CD14-positive monocyte (primary cell): ENCODE results near the gene C1RL. TPM values are rescaled to one million over a fixed set of nuclear protein-coding genes. Genes with fewer than 3 reads are reported as not detected.

Source experiments
- DNase-seq, 3 donors: peaks; one replicate each; pipeline ENCODE4 v3.0.0-alpha.2; 2011 to 2022
- H2AFZ ChIP-seq: 2 replicates; pipeline ENCODE4 v1.6.0; 2012; ENCODE audit warnings: mild to moderate bottlenecking, low read depth, low read length, inconsistent platforms; ENCODE audit not compliant: insufficient read depth, poor library complexity, severe bottlenecking
- H3K27ac ChIP-seq, 2 donors: 1 replicate in 1 of 2; 2 replicates in 1 of 2; pipeline ENCODE4 v1.5.1; 2012 to 2013; ENCODE audit warnings: low read length in 2 of 2, control low read depth in 1 of 2, inconsistent platforms in 1 of 2, low read depth in 1 of 2, mild to moderate bottlenecking in 1 of 2
- H3K27me3 ChIP-seq, 2 donors: one replicate each; pipeline versions ENCODE4 v1.6.0 to v1.6.1; 2011 to 2013; ENCODE audit warnings: low read length in 2 of 2; ENCODE audit not compliant: control insufficient read depth in 2 of 2, insufficient read depth in 2 of 2
- H3K36me3 ChIP-seq, 2 donors: replicated peaks in 1 of 2; 1 replicate in 1 of 2; 2 replicates in 1 of 2; pipeline versions ENCODE4 v1.5.1 to v1.6.1; 2012 to 2013; ENCODE audit warnings: low read length in 2 of 2, control low read depth in 1 of 2, inconsistent platforms in 1 of 2, mild to moderate bottlenecking in 1 of 2; ENCODE audit not compliant: insufficient read depth in 2 of 2, control insufficient read depth in 1 of 2
- H3K4me1 ChIP-seq, 2 donors: 1 replicate in 1 of 2; 2 replicates in 1 of 2; pipeline versions ENCODE4 v1.5.1 to v1.6.1; 2012 to 2013; ENCODE audit warnings: low read length in 2 of 2, control low read depth in 1 of 2, inconsistent platforms in 1 of 2, mild to moderate bottlenecking in 1 of 2, moderate library complexity in 1 of 2; ENCODE audit not compliant: insufficient read depth in 2 of 2, control insufficient read depth in 1 of 2
- H3K4me2 ChIP-seq: replicated peaks from 2 replicates; pipeline ENCODE3; 2012; ENCODE audit warnings: low read length, moderate library complexity, mild to moderate bottlenecking; ENCODE audit not compliant: poor library complexity, severe bottlenecking; ENCODE audit errors: extremely low read depth
- H3K4me3 ChIP-seq, 3 experiments: fragments of 200-600 bp in 1 of 3; sonication (generic) in 1 of 3; replicated peaks in 1 of 3; 1 replicate in 2 of 3; 2 replicates in 1 of 3; pipeline ENCODE4 v1.5.1; 2011 to 2013; ENCODE audit warnings: low read length in 3 of 3, mild to moderate bottlenecking in 3 of 3, control low read depth in 2 of 3, low read depth in 2 of 3, inconsistent platforms in 1 of 3, moderate library complexity in 1 of 3
- H3K79me2 ChIP-seq: 2 replicates; pipeline ENCODE4 v1.6.0; 2012; ENCODE audit warnings: mild to moderate bottlenecking, control low read depth, inconsistent platforms, low read length, moderate library complexity; ENCODE audit not compliant: insufficient read depth
- H3K9ac ChIP-seq: 2 replicates; pipeline ENCODE4 v1.6.0; 2017; ENCODE audit warnings: low read length, mild to moderate bottlenecking; ENCODE audit not compliant: insufficient read depth, poor library complexity, severe bottlenecking
- H3K9me3 ChIP-seq, 2 donors: replicated peaks in 1 of 2; 1 replicate in 1 of 2; 2 replicates in 1 of 2; pipeline versions ENCODE4 v1.5.1 to v1.6.1; 2012 to 2013; ENCODE audit warnings: low read length in 2 of 2, control low read depth in 1 of 2; ENCODE audit not compliant: control insufficient read depth in 1 of 2, insufficient read depth in 1 of 2
- H4K20me1 ChIP-seq: 2 replicates; pipeline ENCODE4 v1.6.0; 2012; ENCODE audit warnings: mild to moderate bottlenecking, low read length, control low read depth, moderate library complexity; ENCODE audit not compliant: insufficient read depth
- H3K27ac Mint-ChIP-seq, 7 donors: one replicate each; pipeline ENCODE4 v1.8.0; 2020; ENCODE audit warnings: mild to moderate bottlenecking in 7 of 7, mixed read lengths in 7 of 7, moderate library complexity in 6 of 7, inconsistent platforms in 2 of 7
- H3K27me3 Mint-ChIP-seq, 3 donors: one replicate each; pipeline ENCODE4 v1.8.0; 2021 to 2022; ENCODE audit warnings: low read depth in 3 of 3, mild to moderate bottlenecking in 3 of 3, mixed read lengths in 3 of 3, moderate library complexity in 3 of 3, inconsistent platforms in 1 of 3
- H3K36me3 Mint-ChIP-seq, 2 donors: one replicate each; pipeline ENCODE4 v1.8.0; 2020; ENCODE audit warnings: mixed read lengths in 2 of 2, inconsistent platforms in 1 of 2, mild to moderate bottlenecking in 1 of 2
- H3K4me1 Mint-ChIP-seq: one replicate; pipeline ENCODE4 v1.8.0; 2020; ENCODE audit warnings: mild to moderate bottlenecking, mixed read lengths
- H3K4me3 Mint-ChIP-seq, 2 donors: one replicate each; pipeline ENCODE4 v1.8.0; 2020; ENCODE audit warnings: mild to moderate bottlenecking in 2 of 2, mixed read lengths in 2 of 2, moderate library complexity in 1 of 2
- H3K9me3 Mint-ChIP-seq, 7 donors: one replicate each; pipeline ENCODE4 v1.8.0; 2020 to 2022; ENCODE audit warnings: mixed read lengths in 7 of 7, mild to moderate bottlenecking in 6 of 7, moderate library complexity in 6 of 7, inconsistent platforms in 2 of 7
- WGBS: methylation state at CpG from one replicate; pipeline ENCODE4 v1.1.5; 2013; ENCODE audit warnings: missing lambda C conversion rate; ENCODE audit not compliant: insufficient coverage; 5-methylcytosine and 5-hydroxymethylcytosine counted together
- intact Hi-C, 2 donors: fragments of 100-400 bp; cut with micrococcal nuclease; formaldehyde crosslinking; loops; one replicate each; pipeline versions ENCODE4 v1.15.0 to v1.15.1; 2023
- polyA plus RNA-seq, 3 donors: library from polyadenylated mRNA; depleted of rRNA in 1 of 3; unstranded in 2 of 3; stranded (reverse) in 1 of 3; fragments of 300-500 nt in 2 of 3; fragments of >200 nt in 1 of 3; fragmentation: Illumina TruSeq in 2 of 3; gene quantifications; 1 replicate in 2 of 3; 2 replicates in 1 of 3; pipeline ENCODE4 v1.2.3, GENCODE V29; 2012 to 2021
- TF ChIP-seq, protein P1 (sequence below): fragments of 200-600 bp; IDR thresholded peaks from one replicate; pipeline ENCODE4 v1.8.0; 2022; ENCODE audit warnings: antibody characterized with exemption, mild to moderate bottlenecking

The C1RL gene
- polyA plus RNA-seq, 3 donors, result 4.8 to 27.9 (median 5.6) TPM

DNA sequence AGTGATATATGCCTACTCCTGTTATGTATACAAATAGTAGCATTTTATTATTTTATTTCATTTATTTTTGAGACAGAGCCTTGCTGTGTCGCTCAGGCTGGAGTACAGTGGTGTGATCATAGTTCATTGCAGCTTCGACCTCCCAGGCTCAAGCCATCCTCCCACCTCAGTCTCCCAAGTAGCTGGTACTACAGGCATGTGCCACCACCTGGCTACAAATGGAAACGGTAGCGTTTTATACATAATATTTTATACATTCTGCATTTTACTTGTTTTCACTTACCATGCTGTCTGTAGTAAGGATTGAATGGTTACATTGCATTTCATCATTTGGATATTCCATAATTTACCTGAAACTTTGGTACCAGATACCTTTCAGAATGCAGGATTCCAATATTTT is 30.9 kb downstream of the C1RL start:
- Histone ChIP-seq H3K79me2 (no peaks in the 10 kb centered on the region), H4K20me1 (no peaks in the 10 kb centered on the region), H3K36me3 (no peaks in the 10 kb centered on the region), H3K27ac (no peak overlapping the region), H3K9ac (no peak overlapping the region), H3K4me1 (no peaks in the 10 kb centered on the region), H3K27me3 (no peaks in the 10 kb centered on the region), H3K4me2 (no peak overlapping the region), H3K9me3 (no peaks in the 10 kb centered on the region), H3K4me3 (no peak overlapping the region), H2AFZ (no peak overlapping the region)
- Mint-ChIP-seq H3K27ac (peak overlapping the region in 1 of 7 donors; percentile 4), H3K27me3 (peaks cover 0 to 3% (median 3%) of the 10 kb centered on the region in 3 donors), H3K9me3 (peaks cover 0 to 2% (median under 1%) of the 10 kb centered on the region in 7 donors), H3K4me1 (no peaks in the 10 kb centered on the region), H3K36me3 (no peaks in the 10 kb centered on the region), H3K4me3 (no peak overlapping the region)
- TF ChIP-seq, protein P1, sequence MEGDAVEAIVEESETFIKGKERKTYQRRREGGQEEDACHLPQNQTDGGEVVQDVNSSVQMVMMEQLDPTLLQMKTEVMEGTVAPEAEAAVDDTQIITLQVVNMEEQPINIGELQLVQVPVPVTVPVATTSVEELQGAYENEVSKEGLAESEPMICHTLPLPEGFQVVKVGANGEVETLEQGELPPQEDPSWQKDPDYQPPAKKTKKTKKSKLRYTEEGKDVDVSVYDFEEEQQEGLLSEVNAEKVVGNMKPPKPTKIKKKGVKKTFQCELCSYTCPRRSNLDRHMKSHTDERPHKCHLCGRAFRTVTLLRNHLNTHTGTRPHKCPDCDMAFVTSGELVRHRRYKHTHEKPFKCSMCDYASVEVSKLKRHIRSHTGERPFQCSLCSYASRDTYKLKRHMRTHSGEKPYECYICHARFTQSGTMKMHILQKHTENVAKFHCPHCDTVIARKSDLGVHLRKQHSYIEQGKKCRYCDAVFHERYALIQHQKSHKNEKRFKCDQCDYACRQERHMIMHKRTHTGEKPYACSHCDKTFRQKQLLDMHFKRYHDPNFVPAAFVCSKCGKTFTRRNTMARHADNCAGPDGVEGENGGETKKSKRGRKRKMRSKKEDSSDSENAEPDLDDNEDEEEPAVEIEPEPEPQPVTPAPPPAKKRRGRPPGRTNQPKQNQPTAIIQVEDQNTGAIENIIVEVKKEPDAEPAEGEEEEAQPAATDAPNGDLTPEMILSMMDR, result no peak
- WGBS, result no CpG with 5 or more reads among the region's 4 CpGs
- intact Hi-C loops, result no loop called here
- DNase-seq, result no peak

DNA sequence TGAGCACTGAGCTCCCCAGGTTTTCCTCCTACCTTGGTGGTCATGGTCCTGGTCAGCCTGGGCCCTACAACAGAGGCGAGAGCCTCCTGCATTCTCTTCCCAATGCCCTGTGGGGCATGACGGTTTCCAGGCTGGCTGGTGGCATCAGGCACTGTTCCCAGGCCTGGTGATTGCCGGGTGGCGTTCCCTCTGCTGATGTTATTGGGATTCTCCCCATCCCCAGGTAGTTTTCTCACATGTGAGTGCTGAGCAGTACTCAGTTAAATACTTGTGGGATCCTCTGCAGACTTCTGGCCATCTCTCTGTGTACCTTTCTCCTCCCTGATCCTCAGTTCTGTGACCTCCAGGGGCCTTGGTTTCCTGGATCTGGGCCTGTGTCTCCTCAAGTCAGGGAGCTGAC is 32.5 kb downstream of the C1RL start:
- H3K4me3 Mint-ChIP-seq, result no peak overlapping the region
- no peaks in the 10 kb centered on the region for H3K9me3 Mint-ChIP-seq
- H3K79me2 ChIP-seq, result no peaks in the 10 kb centered on the region
- no peaks in the 10 kb centered on the region for H3K4me1 ChIP-seq
- no peak overlapping the region for H2AFZ ChIP-seq
- DNase-seq, result no peak
- H3K27ac ChIP-seq, result no peak overlapping the region
- intact Hi-C loops, result no loop called here
- H3K4me2 ChIP-seq, result no peak overlapping the region
- WGBS, result 100% methylated on average over 2 of the region's 4 CpGs
- TF ChIP-seq, protein P1, result no peak
- no peaks in the 10 kb centered on the region for H3K4me1 Mint-ChIP-seq
- H3K4me3 ChIP-seq, result no peak overlapping the region
- H3K36me3 Mint-ChIP-seq, result no peaks in the 10 kb centered on the region
- no peaks in the 10 kb centered on the region for H4K20me1 ChIP-seq
- no peak overlapping the region for H3K9ac ChIP-seq
- peak overlapping the region in 1 of 7 donors; percentile 41 for H3K27ac Mint-ChIP-seq
- no peaks in the 10 kb centered on the region for H3K36me3 ChIP-seq
- no peaks in the 10 kb centered on the region for H3K27me3 ChIP-seq
- no peaks in the 10 kb centered on the region for H3K9me3 ChIP-seq
- H3K27me3 Mint-ChIP-seq, result peaks cover 0 to 8% (median 3%) of the 10 kb centered on the region in 3 donors
